ENCODE results near the gene SF3A2.

SF3A2 gene, protein sequence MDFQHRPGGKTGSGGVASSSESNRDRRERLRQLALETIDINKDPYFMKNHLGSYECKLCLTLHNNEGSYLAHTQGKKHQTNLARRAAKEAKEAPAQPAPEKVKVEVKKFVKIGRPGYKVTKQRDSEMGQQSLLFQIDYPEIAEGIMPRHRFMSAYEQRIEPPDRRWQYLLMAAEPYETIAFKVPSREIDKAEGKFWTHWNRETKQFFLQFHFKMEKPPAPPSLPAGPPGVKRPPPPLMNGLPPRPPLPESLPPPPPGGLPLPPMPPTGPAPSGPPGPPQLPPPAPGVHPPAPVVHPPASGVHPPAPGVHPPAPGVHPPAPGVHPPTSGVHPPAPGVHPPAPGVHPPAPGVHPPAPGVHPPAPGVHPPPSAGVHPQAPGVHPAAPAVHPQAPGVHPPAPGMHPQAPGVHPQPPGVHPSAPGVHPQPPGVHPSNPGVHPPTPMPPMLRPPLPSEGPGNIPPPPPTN

DNA sequence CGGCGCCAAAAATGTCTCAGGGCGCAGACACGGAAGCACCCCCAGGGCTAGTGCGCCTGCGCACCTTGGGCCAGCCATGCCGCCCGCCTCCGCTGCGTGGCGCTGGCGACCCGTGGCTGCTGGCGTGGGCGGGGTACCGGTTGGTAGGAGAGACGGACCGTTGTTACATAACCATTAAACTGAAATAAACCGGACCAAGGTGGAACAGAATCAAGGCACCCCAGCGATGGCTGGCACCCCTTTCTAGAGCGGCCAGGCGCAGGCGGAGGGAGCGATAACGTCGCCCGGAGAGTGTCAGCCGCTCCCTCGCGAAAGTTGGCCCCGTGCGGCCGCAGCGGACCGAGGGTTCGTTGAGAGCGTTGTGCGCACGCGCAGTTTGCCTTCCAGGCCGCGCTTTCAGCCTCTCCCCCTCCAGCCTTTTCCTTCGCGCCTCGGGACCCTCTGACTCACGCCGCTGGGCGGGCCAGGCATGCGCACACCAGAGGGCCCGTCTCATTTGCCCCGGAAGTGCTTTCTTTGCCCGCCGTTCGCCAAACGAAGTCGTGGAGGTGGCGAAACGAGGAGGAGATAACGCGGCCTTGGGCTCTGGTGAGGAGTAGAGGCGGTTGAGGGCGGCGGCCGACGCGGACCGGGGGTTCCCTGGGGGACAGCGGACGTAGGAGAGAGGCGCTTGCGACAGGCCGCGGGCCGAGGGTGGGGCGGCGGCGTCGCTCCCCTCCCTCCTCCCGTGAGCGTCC, at the start of gene SF3A2, which contains the start of gene PLEKHJ1:
Gene SF3A2, plus strand, starts transcription at position 511 of the 737 bp plus-strand sequence. CDS start 6,595 bp downstream, outside the sequence.
Gene PLEKHJ1, minus strand, starts transcription at position 16 of the 737 bp plus-strand sequence. CDS start 81 bp downstream, outside the sequence.
- TF ChIP-seq, protein P1, sequence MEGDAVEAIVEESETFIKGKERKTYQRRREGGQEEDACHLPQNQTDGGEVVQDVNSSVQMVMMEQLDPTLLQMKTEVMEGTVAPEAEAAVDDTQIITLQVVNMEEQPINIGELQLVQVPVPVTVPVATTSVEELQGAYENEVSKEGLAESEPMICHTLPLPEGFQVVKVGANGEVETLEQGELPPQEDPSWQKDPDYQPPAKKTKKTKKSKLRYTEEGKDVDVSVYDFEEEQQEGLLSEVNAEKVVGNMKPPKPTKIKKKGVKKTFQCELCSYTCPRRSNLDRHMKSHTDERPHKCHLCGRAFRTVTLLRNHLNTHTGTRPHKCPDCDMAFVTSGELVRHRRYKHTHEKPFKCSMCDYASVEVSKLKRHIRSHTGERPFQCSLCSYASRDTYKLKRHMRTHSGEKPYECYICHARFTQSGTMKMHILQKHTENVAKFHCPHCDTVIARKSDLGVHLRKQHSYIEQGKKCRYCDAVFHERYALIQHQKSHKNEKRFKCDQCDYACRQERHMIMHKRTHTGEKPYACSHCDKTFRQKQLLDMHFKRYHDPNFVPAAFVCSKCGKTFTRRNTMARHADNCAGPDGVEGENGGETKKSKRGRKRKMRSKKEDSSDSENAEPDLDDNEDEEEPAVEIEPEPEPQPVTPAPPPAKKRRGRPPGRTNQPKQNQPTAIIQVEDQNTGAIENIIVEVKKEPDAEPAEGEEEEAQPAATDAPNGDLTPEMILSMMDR (IDR thresholded peaks at IDR 0.05; ENCODE audit: extremely low read depth, insufficient read depth, missing control alignments), result peak; percentile 100
- in situ Hi-C loops (cut with MboI; ENCODE audit: low pct_unique_long_range_greater_than_20kb, low sequenced_read_pairs, unreplicated experiment), result no loop called here
- peak; percentile 100 for DNase-seq (ENCODE audit: low spot score)

DNA sequence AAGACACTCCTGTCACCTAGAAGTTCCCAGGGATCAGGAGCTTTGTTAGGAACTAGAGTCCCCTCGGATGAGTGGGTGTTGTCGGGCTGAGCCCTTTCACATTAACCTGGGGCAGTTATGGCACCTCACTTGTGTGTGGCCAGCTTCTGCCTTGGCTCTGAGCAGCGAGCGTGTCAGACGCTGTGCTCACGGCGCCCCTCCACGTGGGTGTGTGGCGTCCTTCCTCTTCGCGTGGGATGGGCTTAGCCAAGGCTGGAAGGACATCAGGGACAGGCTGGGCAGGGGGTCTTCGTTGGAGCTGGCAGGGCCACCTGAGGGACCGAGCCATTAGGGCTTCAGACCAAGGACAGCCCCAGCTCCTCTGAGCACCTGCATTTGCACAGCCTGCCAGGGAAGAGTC, 49.5 kb upstream of the SF3A2 start:
- no peak for DNase-seq (ENCODE audit: low spot score)
- TF ChIP-seq, protein P1 (IDR thresholded peaks at IDR 0.05; ENCODE audit: extremely low read depth, insufficient read depth, missing control alignments), result no peak
- in situ Hi-C loops (cut with MboI; ENCODE audit: low pct_unique_long_range_greater_than_20kb, low sequenced_read_pairs, unreplicated experiment), result no loop called here

DNA sequence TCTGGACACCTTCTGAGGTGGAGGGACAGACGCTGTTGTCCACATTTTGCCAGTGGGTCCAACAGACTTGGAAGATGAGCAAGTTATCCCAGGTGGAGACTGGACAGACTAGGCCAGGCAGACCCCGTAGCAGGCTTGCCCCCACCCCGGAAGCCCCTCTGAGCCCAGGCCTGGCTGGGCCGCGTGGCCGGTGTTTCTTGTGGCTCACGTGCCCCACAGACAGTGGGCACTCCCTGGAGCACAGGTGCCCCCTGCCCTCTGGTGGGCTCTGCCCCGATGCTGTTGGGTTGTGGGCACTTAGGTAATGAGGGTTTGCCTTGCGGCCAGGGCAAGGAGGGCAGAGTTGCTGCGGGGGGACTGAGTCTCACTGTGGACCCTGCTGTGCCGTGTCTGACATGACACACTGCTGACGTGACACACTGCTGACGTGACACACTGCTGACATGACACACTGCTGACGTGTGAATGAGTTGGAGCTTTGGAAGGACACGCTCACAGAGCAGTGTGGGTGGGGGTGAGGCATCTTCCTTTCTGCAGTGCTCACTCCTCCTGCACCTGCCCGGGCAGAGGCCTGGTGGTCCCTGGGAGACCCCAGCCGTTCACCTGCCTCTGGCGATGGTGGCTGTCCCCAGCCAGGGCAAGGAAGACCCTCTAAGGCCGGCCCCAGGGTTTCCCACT, 47.8 kb upstream of the SF3A2 start:
- in situ Hi-C loops (cut with MboI; ENCODE audit: low pct_unique_long_range_greater_than_20kb, low sequenced_read_pairs, unreplicated experiment), result no loop called here
- TF ChIP-seq, protein P1 (IDR thresholded peaks at IDR 0.05; ENCODE audit: extremely low read depth, insufficient read depth, missing control alignments), result no peak
- no peak for DNase-seq (ENCODE audit: low spot score)

DNA sequence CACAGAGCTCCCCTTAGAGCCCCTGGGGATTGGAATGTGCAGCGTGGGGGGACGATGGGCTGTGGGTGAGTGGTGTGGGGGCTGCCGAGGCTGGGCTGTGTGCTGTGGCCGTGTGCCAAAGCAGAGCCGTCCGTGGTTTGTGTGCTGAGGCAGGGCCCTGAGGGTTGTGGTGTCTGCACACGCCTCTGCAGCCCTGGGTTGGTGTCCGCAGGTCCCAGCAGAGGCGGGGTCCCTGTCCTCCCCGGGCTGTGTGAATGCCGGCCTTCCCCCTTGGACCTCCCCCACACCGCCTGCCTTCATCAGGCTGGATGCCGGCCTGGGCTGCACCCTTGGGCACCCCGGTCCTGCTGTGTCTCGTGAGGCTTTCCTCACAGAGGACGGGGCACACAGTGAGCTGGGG, 46.7 kb upstream of the SF3A2 start:
- TF ChIP-seq, protein P1 (IDR thresholded peaks at IDR 0.05; ENCODE audit: extremely low read depth, insufficient read depth, missing control alignments), result no peak
- in situ Hi-C loops (cut with MboI; ENCODE audit: low pct_unique_long_range_greater_than_20kb, low sequenced_read_pairs, unreplicated experiment), result no loop called here
- no peak for DNase-seq (ENCODE audit: low spot score)

DNA sequence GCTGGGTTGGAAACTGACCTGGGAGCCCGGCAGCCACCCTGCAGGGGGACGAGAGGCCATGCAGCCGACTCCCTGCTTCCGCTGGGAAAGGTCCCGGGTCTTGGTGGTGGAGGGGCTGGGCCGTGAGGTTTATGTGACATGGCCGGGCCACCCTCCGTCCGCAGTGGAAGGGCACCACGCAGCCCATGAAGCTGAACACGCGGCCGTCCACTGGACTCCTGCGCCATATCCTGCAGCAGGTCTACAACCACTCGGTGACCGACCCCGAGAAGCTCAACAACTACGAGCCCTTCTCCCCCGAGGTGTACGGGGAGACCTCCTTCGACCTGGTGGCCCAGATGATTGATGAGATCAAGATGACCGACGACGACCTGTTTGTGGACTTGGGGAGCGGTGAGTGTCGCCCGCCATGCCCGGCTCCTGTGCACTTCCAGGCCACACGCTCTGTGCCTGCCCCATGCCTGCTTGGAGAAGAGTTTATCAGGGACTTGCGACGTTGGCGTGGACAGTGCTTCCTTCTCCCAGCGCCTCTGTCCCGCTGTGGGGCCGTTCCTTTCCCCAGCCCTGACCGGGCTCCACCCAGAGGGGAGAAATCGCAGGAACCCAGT, 45.7 kb upstream of the SF3A2 start:
- TF ChIP-seq, protein P1 (IDR thresholded peaks at IDR 0.05; ENCODE audit: extremely low read depth, insufficient read depth, missing control alignments), result no peak
- DNase-seq (ENCODE audit: low spot score), result no peak
- in situ Hi-C loops (cut with MboI; ENCODE audit: low pct_unique_long_range_greater_than_20kb, low sequenced_read_pairs, unreplicated experiment), result no loop called here
